ENCODE measurements around the gene UPK3B.
"Not testable (repeated sequence)": the region's sequence is repeated elsewhere in the genome, so short reads cannot be mapped to it uniquely, and the experiment has no call there.

UPK3B gene

DNA sequence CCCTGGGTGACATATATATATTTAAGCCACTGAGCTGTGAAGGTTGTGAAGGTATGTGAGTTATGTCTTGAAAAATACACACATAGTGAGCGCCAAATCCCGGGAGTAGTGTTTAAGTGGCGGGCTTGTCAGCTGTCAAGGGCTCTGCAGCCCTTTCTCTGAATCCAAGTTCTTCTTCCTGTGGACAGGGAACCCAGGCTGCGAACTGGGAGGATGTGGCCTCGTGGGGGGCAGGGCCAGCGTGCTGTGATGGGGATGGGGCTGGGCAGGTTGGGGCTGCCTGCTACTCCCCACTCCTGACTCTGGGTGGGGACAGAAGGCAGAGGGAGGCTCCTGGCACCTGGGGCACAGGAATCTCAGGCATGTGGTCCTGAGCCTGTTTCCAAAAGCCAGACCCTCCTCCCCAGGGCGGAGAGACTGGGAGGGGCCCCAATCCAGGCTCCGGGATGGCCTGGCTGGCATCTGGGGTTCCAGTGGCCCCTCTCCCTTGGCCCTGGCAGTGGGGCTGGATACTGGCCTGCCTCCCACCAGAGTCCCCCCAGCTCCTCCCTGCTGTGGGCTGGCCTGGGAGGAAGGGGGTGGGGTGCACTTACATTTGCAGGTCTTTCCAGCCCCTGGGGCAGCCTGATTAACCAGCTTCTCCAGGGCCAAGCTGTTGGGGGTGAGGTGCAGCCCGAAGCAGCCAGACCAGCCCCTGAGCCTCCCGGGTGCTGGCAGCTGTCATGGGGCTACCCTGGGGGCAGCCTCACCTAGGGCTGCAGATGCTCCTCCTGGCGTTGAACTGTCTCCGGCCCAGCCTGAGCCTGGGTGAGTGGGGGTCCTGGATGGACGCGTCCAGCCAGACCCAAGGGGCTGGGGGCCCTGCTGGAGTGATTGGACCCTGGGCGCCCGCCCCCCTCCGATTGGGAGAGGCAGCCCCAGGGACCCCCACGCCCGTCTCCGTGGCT lies at the start of gene UPK3B:
Gene UPK3B (plus strand): TSS at position 622 of the 947 bp plus-strand sequence. CDS start 101 bp downstream, at position 723.
- peak; percentile 24 for DNase-seq (ENCODE audit: low spot score)

DNA sequence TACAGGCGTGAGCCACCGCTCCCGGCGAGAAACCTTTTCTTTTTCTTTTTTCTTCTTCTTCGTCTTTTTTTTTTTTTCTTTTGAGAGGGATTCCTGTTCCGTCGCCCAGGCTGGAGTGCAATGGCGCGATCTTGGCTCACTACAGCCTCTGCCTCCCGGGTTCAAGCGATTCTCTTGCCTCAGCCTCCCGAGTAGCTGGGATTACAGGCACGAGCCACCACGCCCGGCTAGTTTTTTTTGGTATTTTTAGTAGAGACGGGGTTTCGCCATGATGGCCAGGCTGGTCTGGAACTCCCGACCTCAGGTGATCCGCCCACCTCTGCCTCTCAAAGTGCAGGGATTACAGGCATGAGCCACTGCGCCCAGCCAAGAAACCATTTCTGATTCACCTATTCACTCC lies 49.6 kb upstream of the UPK3B start:
- DNase-seq (ENCODE audit: low spot score) = not testable (repeated sequence)

DNA sequence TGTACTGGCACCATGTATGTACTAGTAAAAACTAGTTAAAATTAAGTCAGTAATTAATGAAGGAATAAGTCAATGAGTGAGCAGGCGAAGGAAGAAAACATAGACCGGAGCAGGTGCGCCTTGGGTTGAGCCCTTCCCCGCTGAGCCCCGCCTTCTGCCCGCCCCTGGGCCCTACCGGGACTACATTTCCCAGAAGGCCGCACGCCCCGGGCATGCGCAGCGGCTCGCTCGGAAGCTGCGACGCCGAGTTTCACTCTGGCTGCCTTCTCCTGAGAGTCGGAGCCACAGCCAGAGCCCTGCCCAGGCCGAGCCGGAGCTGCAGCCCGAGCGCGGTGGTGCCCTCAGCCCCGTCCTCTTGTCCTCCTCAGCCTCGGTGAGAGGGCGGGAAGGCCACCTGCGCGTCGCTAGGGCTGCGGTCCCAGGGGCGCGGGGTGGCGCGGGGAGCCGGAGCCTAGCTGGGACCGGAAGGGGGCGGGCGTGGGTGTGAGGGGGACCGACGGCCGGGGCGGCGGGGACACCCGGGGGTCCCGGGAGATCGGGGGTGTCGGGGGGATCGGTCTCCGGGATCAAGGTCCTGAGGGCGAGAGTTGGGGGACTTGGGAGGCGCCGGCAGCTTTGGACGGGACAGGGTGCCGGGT lies 48.8 kb upstream of the UPK3B start, which contains the start of gene DTX2:
Gene DTX2 (plus strand): TSS at position 246 of the 638 bp plus-strand sequence. CDS start 18,801 bp downstream, outside the sequence.
- DNase-seq (ENCODE audit: low spot score) = not testable (repeated sequence)

DNA sequence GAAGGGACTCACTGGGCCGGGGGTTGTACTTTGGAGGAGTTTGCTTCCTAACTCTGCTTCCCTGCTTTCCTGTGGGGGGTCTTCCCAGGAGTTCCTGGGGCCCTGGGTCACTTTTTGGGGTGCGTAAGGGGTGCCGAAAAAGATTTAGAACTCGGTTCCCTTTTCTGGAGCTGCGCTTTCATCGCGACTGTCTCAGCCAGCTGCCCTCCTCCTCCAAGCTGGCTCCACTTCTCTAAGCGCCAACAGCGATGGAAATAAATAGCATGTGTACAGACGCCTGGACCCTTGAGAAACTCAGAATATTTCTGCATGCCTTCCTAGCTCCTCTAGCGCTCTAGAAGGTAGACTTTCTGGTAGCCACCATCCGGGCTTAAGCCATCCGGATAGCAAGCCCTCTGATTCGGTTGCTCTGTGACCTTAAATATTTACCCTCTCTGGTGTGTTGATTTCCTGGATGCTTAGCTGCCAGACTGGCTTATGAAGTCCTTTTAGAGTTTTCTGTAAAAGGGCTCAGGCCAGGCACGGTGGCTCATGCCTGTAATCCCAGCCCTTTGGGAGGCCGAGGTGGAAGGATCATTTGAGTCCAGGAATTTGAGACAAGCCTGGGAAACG lies 48.0 kb upstream of the UPK3B start:
- DNase-seq (ENCODE audit: low spot score) = not testable (repeated sequence)

DNA sequence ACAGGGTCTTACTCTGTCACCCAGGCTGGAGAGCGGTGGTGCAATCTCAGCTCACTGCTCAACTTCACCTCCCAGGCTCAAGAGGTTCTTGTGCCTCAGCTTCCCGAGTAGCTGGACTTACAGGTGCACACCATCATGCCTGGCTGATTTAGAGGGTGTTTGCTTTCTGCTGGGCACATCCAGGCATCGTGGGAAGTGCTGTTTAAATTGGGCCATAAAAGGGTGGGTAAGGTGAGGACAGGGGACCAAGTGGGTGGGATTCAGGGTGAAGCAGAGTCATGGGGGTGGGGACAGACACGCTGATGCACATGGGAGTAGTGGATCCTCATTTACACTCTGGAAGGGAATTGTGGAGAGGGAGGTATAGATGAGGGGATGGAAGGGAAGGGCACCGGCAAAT lies 45.4 kb upstream of the UPK3B start:
- not testable (repeated sequence) for DNase-seq (ENCODE audit: low spot score)

DNA sequence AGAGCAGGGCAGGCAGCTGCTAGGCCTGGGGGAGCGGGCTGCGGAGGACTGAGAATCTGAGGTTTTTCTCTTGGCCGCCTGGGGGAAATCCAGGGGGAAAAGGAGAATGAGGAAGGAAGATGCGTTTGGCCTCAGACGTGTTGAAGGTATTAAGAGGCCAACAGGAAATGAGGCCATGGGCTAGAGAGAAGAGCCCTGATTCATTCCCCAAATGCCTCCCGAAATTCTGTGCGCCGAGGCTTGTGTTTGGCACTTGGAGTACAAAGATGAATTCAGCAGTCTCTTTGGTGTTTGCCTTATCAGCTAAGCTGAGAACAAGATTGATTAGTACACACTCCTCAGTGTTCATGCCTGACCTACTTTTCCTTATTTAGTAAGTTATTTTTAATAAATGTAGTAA lies 44.4 kb upstream of the UPK3B start:
- not testable (repeated sequence) for DNase-seq (ENCODE audit: low spot score)

DNA sequence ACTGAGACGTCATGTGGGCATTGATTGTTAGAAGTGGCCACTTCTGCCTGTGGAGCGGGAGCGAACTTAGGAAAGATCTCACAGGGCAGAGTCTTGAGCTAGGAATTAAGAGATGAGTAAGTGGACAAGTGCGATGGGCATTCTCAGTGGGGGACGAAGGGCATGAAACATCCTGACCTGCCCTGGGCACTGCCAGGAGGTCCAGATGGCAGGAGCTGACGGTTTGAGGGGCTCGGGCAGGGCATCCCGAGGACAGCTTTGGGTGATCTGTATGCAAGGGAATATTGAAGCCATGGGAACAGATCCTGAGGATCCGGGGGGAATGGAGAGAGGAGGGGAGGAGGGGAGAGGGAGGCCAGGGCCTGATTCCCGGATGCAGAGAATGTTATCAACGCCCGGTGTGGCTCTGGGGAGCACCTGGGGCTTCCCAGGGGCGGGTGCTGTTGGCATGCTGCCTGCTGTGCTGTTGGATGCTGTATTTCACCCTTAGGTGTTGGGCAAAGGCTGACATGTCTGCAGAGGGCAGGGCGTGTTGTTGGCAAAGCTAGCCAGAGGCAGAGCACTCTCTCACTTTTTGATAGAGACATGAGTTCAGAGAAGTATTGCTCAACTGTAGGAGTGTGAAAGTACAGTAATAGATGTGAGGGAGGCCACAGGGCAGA lies 42.5 kb upstream of the UPK3B start:
- DNase-seq (ENCODE audit: low spot score) = not testable (repeated sequence)

DNA sequence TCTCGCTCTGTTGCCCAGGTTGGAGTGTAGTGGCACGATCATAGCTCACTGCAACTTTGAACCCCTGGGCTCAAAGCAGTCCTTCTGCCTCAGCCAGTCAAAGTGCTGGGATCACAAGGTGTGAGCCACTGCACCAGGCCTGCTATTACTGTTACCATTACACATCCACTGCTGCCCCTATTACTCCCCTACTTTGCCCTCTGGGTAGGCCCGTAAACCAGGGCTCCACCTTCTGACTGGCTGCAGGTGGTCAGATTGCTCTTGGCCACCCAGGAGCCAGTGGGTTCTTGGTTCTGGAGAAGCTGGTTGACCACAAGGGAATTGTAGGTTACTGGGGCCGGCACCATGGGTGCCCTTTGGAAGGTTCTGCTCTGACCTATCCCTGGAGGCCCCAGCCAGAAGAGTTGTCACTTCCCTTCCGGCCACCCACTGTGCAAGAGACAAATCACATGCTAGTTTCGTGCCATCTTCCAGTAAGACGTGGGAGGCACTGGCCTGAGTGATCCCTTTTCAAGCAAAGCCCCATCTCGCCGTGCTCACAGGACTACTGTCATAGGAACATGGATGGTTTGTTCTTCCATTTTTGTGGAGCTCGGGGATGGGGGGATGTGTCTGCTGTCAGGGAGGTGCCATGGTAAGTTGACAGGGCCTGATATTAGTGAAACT lies 38.7 kb upstream of the UPK3B start:
- not testable (repeated sequence) for DNase-seq (ENCODE audit: low spot score)

DNA sequence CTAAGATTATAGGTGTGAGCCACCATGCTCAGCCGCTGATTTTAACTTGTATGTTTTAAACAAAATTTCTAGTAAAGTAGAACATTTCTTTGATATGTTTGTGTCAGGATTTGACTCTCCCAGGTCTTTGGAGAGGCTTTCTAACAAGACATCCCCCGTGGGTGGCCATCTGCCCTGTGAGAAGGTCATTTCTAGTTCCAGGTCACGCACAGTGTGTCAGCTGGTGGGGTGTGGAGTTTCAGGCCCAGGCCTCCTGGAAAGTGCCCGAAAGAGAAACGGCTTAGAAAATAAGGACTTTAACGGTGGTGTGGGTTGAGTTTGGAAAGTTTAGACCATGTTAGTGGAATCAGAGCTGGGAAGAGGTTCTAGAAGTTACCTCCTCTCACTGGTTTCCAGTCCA lies 37.3 kb upstream of the UPK3B start:
- not testable (repeated sequence) for DNase-seq (ENCODE audit: low spot score)

DNA sequence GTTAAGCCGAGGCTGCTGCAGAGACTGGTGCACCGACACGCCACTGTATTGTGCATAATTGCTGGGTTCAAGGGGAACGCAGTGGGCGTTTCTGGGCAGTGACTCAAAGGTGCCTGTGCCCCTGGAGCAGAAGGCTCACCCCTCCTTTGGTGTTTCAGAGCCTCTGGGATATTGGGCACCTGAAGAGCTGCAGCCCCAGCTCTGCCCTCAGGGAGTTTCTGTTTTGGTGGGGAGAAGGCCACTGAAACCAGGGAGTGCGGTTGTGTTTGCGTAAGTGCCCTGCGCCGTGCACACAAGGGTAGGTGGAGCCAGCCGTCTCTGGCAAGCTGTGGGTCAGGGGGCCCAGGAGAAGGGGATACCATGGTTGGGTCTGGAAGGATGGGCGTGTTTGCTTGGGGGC lies 34.1 kb upstream of the UPK3B start:
- DNase-seq (ENCODE audit: low spot score) = not testable (repeated sequence)

DNA sequence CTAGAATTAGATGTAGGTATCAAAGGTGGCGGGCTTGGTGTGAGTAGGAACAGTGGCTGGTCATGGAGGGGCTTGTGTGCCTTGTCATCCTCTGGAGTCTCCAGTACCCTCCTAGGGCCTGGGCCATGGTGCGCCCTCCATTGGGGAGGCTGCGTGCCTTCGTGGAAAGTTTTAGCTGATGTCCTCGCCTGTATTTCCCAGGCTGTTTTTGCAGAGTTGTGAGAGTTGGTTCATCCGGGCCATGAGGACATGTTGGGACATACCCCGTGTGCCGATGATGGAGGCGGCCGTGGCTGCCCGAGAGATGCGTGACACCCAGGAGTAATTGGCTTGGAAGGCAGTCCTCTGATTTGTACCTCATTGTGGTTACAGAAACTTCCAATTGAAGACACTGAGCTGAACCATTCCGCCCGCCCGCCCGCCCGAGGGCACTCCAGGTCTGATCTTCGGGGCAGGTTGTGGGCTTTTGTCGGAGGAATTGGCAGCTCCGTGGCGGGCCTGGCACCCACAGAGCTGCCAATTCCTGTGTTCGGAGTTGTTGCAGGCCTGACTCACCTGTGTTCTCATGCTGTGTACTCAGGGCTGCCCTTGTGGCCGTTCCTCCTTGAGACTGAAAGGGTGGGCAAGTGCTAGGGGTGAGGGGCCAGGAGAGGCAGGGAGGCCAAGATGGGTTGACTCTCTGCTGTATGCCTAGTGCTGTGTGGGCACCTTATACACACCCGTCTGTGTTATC lies 33.4 kb upstream of the UPK3B start:
- DNase-seq (ENCODE audit: low spot score) = not testable (repeated sequence)

DNA sequence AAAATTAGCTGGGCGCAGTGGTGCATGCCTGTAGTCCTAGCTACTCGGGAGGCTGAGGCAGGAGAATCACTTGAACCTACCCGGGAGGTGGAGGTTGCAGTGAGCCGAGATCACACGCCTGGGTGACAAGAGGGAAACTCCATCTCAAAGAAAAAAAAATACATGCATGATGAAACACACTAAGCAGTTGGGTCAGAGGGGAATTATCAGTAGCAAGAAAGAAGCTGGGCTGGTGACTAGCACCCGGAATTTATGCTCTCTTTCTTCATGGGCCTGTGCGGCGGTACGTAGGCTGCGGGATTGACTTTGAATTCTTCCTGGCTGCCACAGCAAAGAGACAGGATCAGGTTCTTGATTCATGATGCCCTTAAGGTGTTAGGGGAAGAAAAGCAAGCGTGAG lies 30.7 kb upstream of the UPK3B start:
- not testable (repeated sequence) for DNase-seq (ENCODE audit: low spot score)

DNA sequence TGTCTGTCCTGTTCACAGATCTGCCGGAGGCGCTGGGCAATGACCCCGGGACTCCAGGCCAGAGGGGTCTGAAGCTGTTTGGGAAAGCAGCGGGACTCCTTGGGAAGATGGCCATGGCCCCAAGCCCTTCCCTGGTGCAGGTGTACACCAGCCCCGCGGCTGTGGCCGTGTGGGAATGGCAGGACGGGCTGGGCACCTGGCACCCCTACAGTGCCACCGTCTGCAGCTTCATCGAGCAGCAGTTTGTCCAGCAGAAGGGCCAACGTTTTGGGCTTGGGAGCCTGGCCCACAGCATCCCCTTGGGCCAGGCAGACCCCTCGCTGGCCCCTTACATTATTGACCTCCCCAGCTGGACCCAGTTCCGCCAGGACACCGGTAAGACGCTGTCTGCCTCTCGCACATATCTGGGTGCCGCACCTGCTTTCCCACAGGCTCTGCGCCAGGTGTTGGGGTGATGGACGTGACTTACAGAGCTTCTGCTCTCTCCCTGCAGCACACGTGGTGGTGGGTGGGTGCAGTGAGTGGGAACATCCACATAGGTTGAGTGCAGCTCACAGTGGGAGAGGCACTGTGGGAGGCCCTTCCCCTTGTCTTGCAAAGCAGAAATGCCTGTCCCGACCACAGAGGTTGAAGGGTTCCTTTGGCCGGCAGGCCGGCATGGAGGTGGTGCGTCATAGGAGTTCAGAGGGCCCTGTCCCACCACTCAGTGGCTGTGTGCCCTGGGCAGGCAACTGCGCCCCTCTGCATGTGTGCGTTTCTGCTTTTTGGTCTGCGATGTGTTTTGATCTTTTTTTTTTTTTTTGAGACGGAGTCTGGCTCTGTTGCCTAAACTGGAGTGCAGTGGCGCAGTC lies 29.7 kb upstream of the UPK3B start:
- DNase-seq (ENCODE audit: low spot score) = not testable (repeated sequence)

DNA sequence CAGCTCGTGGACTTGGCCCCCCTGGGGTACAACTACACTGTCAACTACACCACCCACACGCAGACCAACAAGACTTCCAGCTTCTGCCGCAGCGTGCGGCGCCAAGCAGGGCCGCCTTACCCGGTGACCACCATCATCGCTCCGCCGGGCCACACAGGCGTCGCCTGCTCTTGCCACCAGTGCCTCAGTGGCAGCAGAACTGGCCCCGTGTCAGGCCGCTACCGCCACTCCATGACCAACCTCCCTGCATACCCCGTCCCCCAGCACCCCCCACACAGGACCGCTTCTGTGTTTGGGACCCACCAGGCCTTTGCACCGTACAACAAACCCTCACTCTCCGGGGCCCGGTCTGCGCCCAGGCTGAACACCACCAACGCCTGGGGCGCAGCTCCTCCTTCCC lies 27.7 kb upstream of the UPK3B start:
- DNase-seq (ENCODE audit: low spot score) = not testable (repeated sequence)

DNA sequence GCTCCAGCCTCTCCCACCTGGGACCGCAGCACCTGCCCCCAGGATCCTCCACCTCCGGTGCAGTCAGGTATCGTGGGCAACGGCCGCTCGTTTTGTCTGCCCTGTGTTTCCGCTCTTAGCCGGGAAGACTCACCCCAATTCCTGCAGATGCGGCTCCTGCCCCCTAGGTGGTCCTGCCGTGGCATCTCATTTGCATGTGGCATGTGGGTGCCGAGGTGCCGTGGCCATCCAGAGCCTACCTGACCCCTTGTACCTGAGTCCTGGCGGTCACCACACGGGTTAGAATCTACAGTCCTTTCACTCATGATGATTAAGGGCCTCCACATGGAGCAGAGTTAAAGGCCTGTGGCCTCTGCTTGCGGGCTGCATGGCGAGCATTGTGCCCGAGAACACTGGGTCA lies 27.3 kb upstream of the UPK3B start:
- DNase-seq (ENCODE audit: low spot score) = not testable (repeated sequence)

DNA sequence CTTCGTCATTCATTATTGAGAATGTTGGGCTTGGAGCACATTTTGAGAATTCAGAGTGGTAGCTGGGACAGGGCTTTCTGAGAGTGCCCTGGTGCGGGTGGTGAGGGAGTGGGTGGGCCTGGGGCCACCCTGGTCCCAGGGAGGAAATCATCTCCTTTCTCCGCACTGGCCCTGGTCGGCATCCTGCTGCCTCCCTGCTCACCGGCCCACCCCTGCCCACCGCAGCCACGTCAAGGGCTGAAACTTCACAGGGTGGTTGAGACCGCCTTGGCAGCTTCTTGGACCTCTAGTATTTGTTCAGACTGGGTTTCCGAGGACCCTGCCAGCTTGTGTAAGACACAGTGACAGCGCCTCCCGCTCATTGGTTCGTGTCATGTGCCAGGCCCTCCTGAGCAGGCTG lies 25.9 kb upstream of the UPK3B start:
- DNase-seq (ENCODE audit: low spot score) = not testable (repeated sequence)

DNA sequence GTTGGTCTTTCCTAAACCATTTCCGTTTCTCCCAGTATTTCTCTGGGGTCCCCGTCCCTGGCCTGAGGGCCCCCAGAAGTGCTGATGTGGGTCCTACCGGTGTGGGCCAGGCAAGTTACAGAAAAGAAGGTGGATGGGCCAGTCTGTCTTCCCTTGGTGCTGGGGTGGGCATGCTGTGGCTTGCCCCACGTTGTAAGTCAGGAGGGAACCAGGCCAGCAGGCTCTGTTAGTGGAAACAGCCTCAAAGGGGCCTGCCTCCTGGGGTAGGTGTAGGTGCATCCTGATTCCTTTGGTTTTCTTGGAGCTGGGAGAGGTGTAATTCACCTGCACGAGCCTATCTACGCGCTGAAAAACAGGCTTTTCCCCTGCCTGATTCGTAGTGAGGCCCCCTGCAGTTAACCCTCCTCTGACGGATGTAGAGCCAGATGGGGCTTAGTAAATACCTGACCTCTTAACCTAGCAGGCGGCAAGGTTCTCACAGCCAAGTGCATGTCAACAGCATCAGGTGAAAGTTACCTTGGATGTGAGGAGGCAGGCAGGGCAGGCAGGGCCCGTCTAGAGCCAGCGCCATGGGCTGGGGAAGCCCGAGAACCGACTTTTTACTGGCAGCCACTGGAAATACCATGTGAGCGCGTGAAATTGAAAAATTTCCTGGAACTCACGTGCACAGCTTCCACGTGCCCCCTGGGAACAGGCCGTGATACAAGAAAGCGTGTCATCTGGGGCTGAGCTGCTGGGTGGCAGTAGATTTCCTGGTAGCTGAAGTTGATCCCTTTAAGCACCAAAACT lies 24.3 kb upstream of the UPK3B start:
- DNase-seq (ENCODE audit: low spot score) = not testable (repeated sequence)

DNA sequence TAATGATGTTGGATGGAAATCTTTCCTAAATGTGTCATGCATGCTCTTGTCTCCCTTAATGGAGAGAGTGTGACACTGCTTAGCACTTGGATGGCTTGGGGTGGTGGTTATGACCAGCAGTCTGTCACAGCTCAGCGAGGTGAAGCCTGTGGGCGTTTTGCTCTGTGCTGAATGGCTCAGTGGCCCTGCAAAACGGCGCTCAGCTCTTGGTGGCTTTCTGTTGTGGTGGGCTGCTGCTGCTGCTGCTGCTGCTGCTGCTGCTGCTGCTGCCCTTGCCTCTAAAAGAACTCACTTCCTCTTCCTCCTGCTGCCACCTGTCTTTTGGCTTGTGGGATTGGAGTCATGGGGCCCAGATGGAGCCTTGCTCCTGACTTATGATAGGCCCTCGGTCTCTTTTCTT lies 23.7 kb upstream of the UPK3B start:
- not testable (repeated sequence) for DNase-seq (ENCODE audit: low spot score)

DNA sequence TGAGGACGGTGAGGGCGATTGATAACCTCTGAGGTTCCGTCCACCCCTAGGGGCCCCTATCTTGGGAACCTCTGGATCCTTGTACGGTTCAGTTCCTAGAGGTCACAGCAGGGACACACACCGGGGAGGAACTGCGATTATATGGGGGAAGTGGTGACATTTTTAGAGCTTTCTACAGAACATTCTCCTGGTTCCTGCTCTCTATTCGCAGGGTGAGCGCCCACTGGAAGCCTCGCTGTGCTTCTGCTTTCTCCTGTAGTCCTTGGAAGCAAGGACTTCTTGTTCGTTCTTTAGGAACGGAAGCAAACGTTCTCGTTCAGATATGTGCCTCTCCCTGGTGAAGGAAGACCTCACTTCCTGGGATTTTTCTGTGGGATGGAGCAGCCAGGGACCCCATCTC lies 22.4 kb upstream of the UPK3B start:
- DNase-seq (ENCODE audit: low spot score) = not testable (repeated sequence)

All from hepatic stellate cell (primary cell).